ENCODE measurements around the gene EIF3L. TPM values are rescaled to one million over a fixed set of nuclear protein-coding genes. Genes with fewer than 3 reads are reported as not detected.

EIF3L gene
- total and polyA plus RNA-seq, 2 of the 8 experiments (the other 6 are each of a cell fraction or from before 2014, with no cell fraction given), result 639 to 886 TPM

DNA sequence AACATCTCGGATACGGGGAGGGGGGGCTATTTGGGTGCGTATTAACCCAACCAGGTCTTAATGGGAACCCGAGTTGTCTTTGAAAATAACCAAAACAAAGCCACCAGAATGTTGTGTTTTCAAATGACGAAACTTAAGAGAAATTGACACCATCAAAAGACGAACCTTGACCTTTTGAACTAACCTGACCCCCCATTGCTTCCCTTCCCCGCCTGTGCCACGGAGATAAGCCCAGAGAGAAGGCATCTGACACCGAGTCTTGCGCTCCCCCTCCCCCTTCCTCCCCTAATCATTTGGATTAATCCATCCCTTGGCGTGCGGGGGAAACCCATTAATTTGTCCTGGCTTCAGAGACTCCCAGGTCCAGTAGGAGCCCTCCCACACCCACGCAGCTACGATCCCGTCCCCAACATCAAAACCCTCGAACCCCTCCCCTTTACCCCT, 46.0 kb upstream of the EIF3L start:
- WGBS, 2 experiments (ENCODE audit: extremely low coverage in 1 of 2, insufficient coverage in 1 of 2, insufficient read length in 1 of 2, insufficient replicate concordance in 2 of 2, low coverage in 1 of 2, low lambda C conversion rate in 2 of 2, missing lambda C conversion rate in 1 of 2), result 3% methylated on average over 15 of the region's 16 CpGs; no CpG with 5 or more reads in 1 of the 2 experiments
- ChIA-PET POLR2A (ENCODE audit: partially characterized antibody) (interaction anchor here (0.6 to 8.8 kb wide), 12 partner anchors 8 to 213 kb away, joined by 3 to 142 read pairs (median 5); partner anchors contain the start of genes GALR3, GGA1, NOL12 and PDXP), CTCF (ENCODE audit: partially characterized antibody) (interaction anchor here (0.6 to 2.7 kb wide), 5 partner anchors 10 to 466 kb away, joined by 3 to 8 read pairs (median 4); no protein-coding TSS in a partner anchor)
- peak overlapping the region; percentile 78 for H4K5ac ChIP-seq (ENCODE audit: insufficient read length, low read depth, low read length)
- H3K14ac ChIP-seq (ENCODE audit: insufficient read length), result no peak overlapping the region
- peak overlapping the region; percentile 79 to 91 (median 86) for H3K4me3 ChIP-seq (ENCODE audit: extremely low read depth in 1 of 4, insufficient read depth in 2 of 4, low read depth in 3 of 4, low read length in 4 of 4)
- peak overlapping the region; percentile 72 for H4K91ac ChIP-seq (replicated peaks; ENCODE audit: insufficient read length, low read length)
- peaks cover 0 to 7% of the 10 kb centered on the region in 2 experiments; a peak in 1 of 4 replicates for H3K79me2 ChIP-seq (ENCODE audit: control insufficient read depth in 1 of 2, insufficient read depth in 2 of 2, low read length in 2 of 2)
- H2AK5ac ChIP-seq (ENCODE audit: low read depth, low read length), result no peak overlapping the region
- peaks cover 0 to 2% of the 10 kb centered on the region in 2 experiments for H4K20me1 ChIP-seq (replicated peaks in 1 of 2; ENCODE audit: control insufficient read depth in 1 of 2, insufficient read depth in 2 of 2, low read length in 2 of 2)
- H3K27ac ChIP-seq (ENCODE audit: low read depth, low read length), result no peak overlapping the region
- peak overlapping the region in 3 of 4 experiments; percentile 23 to 82 (median 72); a peak in 3 of 7 replicates for H3K9ac ChIP-seq (replicated peaks in 1 of 4; ENCODE audit: extremely low read depth in 1 of 4, low read depth in 3 of 4, low read length in 3 of 4)
- peak overlapping the region; percentile 95; the same call in 1 of the 2 replicates for H4K8ac ChIP-seq (ENCODE audit: extremely low read depth, insufficient read depth, low read length)
- H3K56ac ChIP-seq (replicated peaks; ENCODE audit: insufficient read length, low read depth, low read length), result no peak overlapping the region
- H3K27me3 ChIP-seq (replicated peaks in 1 of 4; ENCODE audit: control insufficient read depth in 3 of 4, extremely low read depth in 1 of 4, insufficient read depth in 3 of 4, low read length in 3 of 4), result peaks cover 3 to 37% (median 27%) of the 10 kb centered on the region in 4 experiments
- FAIRE-seq (peak; percentile 65), DNase-seq (ENCODE audit: low read depth in 1 of 2, low spot score in 2 of 2) (no peak)
- H2BK20ac ChIP-seq (ENCODE audit: low read length), result peak overlapping the region; percentile 80; the same call in 1 of the 2 replicates
- no peak overlapping the region for H2BK5ac ChIP-seq (ENCODE audit: low read depth, low read length)
- H2BK12ac ChIP-seq (ENCODE audit: low read depth, low read length), result no peak overlapping the region
- H3K79me1 ChIP-seq (ENCODE audit: low read depth, low read length), result peaks cover 3% of the 10 kb centered on the region
- H2BK120ac ChIP-seq (replicated peaks; ENCODE audit: low read depth, low read length), result no peak overlapping the region
- H3K4ac ChIP-seq (replicated peaks; ENCODE audit: insufficient read length, low read depth, low read length), result no peak overlapping the region
- peak overlapping the region; percentile 91 to 94 for H3K4me2 ChIP-seq (ENCODE audit: insufficient read depth in 1 of 2, low read depth in 2 of 2, low read length in 2 of 2)
- peaks cover 0 to 22% (median 19%) of the 10 kb centered on the region in 4 experiments; a peak in 6 of 7 replicates for H3K4me1 ChIP-seq (replicated peaks in 1 of 4; ENCODE audit: control insufficient read depth in 3 of 4, insufficient read depth in 4 of 4, low read length in 3 of 4)
- peaks cover 46% of the 10 kb centered on the region for H3K23me2 ChIP-seq (ENCODE audit: low read depth, low read length)
- no peaks in the 10 kb centered on the region for H3K36me3 ChIP-seq (ENCODE audit: control insufficient read depth in 2 of 4, insufficient read depth in 4 of 4, low read length in 3 of 4)
- no peak overlapping the region for H2AFZ ChIP-seq (ENCODE audit: low read length)
- H3K9me3 ChIP-seq (ENCODE audit: insufficient read depth in 2 of 2, low read depth in 1 of 2, low read length in 1 of 2), result no peaks in the 10 kb centered on the region
- no peak overlapping the region for H3K23ac ChIP-seq (ENCODE audit: insufficient read length)
- H3K18ac ChIP-seq (ENCODE audit: extremely low read depth, low read length), result peak overlapping the region; percentile 98
- H2BK15ac ChIP-seq (ENCODE audit: low read length), result 0 out of 2 replicates have a peak overlapping the region, but pooled peaks have one; percentile 88
- no peak for TF ChIP-seq HDAC6 (IDR thresholded peaks at IDR 0.05; ENCODE audit: low read depth, low read length)
- 0 out of 4 replicates have a peak, but pooled peaks of 1 of the 2 experiments have one; percentile 7 for TF ChIP-seq HDAC2 (IDR thresholded peaks at IDR 0.05; ENCODE audit: borderline replicate concordance in 1 of 2, low read depth in 2 of 2, low read length in 2 of 2)
- TF ChIP-seq ASH2L (IDR thresholded peaks at IDR 0.05; ENCODE audit: low read length), result peak; percentile 68
- peak; percentile 52; the same call in 1 of the 2 replicates for TF ChIP-seq SUZ12 (IDR thresholded peaks at IDR 0.05; ENCODE audit: low read length)
- TF ChIP-seq RBBP5 (IDR thresholded peaks at IDR 0.05; ENCODE audit: borderline replicate concordance, low read depth, low read length), result no peak; the same call in 1 of the 2 replicates
- peak; percentile 33 for TF ChIP-seq RNF2 (IDR thresholded peaks at IDR 0.05; ENCODE audit: borderline replicate concordance, low read depth, low read length, missing control alignments, poor library complexity, severe bottlenecking)
- TF ChIP-seq EGR1 (IDR thresholded peaks at IDR 0.05; ENCODE audit: borderline replicate concordance, low read depth, low read length), result 0 out of 2 replicates have a peak, but pooled peaks have one; percentile 31
- 0 out of 2 replicates have a peak, but pooled peaks have one; percentile 9 for TF ChIP-seq KDM1A (IDR thresholded peaks at IDR 0.05; ENCODE audit: borderline replicate concordance, low read length)
- no peak for TF ChIP-seq CHD1 (IDR thresholded peaks at IDR 0.05; ENCODE audit: low read depth, low read length)
- peak in 1 of 2 experiments; percentile 52; a peak in 1 of 3 replicates for TF ChIP-seq EP300 (IDR thresholded peaks at IDR 0.05; ENCODE audit: borderline replicate concordance in 1 of 2, low read depth in 2 of 2, low read length in 2 of 2)
